ENCODE measurements around the gene ARHGAP6.

ARHGAP6 gene

DNA sequence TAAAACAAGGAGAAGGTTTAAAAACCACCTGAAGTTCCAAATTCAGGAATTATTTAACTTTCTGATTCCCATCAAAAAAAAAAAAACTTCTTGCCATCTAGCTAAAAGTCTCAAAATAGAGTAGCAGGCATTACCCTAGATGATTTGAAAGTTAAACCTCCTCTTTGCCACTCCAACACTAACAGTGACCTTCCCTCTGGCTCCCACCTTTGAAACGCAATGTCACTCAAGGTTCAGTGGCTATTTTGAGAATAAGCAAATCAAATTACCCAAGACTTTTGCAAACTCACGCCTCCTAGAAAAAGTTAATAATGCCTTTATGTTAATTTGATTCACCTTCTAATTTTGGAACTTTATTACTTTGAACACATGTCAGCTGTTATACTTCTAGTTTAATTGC is 103.2 kb downstream of the ARHGAP6 start:
- no peak for TF ChIP-seq CTCF (IDR thresholded peaks at IDR 0.05)

DNA sequence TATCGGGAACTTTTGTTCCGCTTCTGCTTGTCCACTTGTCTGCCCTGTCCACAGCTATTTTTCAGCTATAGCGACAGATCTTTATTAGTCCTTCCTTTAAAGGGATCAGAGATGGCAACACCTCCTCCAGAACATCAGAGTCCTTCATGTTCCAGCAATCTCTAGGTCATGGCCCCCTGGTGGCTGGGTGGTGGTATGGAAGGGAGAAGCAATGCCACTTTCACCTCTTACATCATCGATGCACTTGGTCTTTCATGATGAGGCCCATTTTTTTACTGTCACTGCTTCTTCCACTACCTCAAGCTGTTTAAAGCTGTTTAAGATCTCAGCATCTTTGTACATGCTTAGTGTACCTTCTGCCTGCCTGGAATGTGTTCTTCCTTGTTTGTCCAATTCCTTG is 106.7 kb downstream of the ARHGAP6 start:
- TF ChIP-seq CTCF (IDR thresholded peaks at IDR 0.05), result no peak; the same call in 1 of the 2 replicates

- no peak for TF ChIP-seq CTCF (IDR thresholded peaks at IDR 0.05)
These were observed 108.6 kb downstream of the ARHGAP6 start for GRCh38 chrX:11557120-11557519.

DNA sequence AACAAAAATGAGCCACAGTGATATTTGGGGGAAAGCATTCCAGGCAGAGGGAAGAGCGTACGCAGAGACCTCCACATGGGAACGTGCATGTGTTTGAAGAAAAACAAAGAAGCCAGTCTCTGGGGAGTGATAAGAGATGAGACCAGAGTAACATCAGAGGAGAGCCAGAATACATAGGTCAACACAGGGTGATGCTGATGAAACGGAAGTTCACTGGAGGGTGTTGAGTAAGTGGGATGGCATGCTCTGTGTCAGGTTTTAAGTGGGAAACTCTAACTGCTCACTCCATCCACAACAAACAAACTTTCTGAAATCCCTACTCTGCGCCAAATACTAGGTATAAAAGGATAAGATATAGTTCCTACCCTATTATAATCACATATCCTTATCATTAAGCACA is 110.0 kb downstream of the ARHGAP6 start:
- no peak for TF ChIP-seq CTCF (IDR thresholded peaks at IDR 0.05)

DNA sequence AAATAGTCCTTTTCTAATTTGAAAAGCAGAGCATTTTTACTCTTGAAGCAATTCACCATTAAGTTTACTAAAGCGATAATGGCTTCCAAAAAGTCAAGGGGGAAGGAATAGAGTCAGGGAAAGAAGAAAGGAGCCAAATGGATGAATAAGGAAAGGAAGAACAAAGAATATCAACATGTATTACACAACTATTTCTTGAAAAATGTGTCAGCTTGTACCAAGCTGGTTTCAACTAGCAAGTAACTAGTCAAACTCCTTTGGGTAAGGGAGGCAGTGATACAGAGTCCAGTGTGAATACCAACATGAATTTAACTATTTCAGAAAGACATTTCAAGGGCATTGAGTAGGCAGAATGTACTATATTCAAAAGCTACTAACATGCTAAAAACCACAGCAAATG is 112.1 kb downstream of the ARHGAP6 start:
- no peak for TF ChIP-seq CTCF (IDR thresholded peaks at IDR 0.05)

DNA sequence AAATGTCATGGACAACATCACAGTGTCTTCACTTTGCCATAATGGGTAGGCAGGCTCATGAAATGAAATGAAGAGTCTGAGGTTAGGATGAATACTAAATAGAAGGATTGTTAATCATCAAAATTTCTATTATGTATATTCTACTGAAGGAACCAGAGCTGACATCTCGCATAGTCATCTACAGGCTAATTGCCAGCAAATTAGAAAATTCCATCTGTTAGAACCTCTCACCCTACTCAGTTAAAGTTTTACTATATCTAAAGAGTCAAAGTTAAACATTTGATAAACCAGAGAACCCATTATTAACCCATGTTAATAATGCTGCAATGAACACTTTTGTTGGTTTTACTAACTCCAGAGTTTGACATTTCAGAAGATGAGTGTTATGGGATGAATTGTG is 114.6 kb downstream of the ARHGAP6 start:
- no peak for TF ChIP-seq CTCF (IDR thresholded peaks at IDR 0.05)

DNA sequence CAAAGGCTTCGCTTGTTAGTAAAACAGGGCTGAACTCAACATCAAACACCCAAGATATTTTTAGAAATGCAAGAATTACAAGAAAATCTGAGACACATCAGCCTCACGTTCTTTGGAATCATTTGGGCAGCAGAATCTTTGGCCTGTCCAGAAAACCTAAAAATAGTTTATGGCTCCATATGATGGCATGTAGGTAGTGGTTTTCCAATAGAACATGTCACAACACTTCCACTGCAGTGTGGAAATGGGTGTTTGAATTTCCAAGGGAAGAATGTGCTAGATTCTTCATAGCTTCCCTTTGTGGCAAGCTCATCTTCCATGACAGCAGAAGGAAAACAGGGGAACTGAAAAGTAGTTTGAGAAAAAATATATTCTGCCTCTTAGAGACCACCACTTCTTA is 118.8 kb downstream of the ARHGAP6 start:
- TF ChIP-seq CTCF (IDR thresholded peaks at IDR 0.05), result no peak

- no peak for TF ChIP-seq CTCF (IDR thresholded peaks at IDR 0.05)
These were observed 122.5 kb downstream of the ARHGAP6 start for GRCh38 chrX:11543249-11543648.
